Loucy (cell line): Measurements from ENCODE around the gene PPP1R27.

Experiments used
- H2AFZ ChIP-seq: fragments of 200-600 bp; sonication (generic); 2 replicates; pipeline ENCODE4 v1.6.0; 2016; ENCODE audit warnings: antibody characterized with exemption, mild to moderate bottlenecking, low read length, moderate library complexity
- H3F3A ChIP-seq: fragments of 200-600 bp; 2 replicates; pipeline ENCODE4 v1.6.0; 2016; ENCODE audit warnings: antibody characterized with exemption, low read depth, mild to moderate bottlenecking
- H3K27me3 ChIP-seq: fragments of 200-600 bp; sonication (generic); 2 replicates; pipeline ENCODE4 v1.6.1; 2014; ENCODE audit warnings: low read length, mild to moderate bottlenecking; ENCODE audit not compliant: insufficient read depth, poor library complexity, severe bottlenecking
- H3K36me3 ChIP-seq: fragments of 200-600 bp; sonication (generic); 2 replicates; pipeline ENCODE4 v1.6.1; 2016; ENCODE audit warnings: low read length; ENCODE audit not compliant: insufficient read depth
- H3K4me1 ChIP-seq: fragments of 200-600 bp; sonication (generic); 2 replicates; pipeline ENCODE4 v1.5.1; 2014; ENCODE audit warnings: low read length, mild to moderate bottlenecking; ENCODE audit not compliant: insufficient read depth, poor library complexity, severe bottlenecking
- H3K4me2 ChIP-seq: fragments of 200-600 bp; sonication (generic); 2 replicates; pipeline ENCODE4 v1.6.0; 2014; ENCODE audit warnings: antibody characterized with exemption, low read length, low read depth, mild to moderate bottlenecking; ENCODE audit not compliant: poor library complexity, severe bottlenecking
- H3K4me3 ChIP-seq: fragments of 200-600 bp; sonication (generic); 2 replicates; pipeline ENCODE4 v1.5.1; 2014; ENCODE audit warnings: low read length, mild to moderate bottlenecking, mixed read lengths; ENCODE audit not compliant: poor library complexity, severe bottlenecking
- H3K79me2 ChIP-seq: fragments of 200-600 bp; sonication (generic); 2 replicates; pipeline ENCODE4 v1.6.1; 2014; ENCODE audit warnings: low read length; ENCODE audit not compliant: insufficient read depth
- H3K9ac ChIP-seq: fragments of 200-600 bp; sonication (generic); 2 replicates; pipeline ENCODE4 v1.6.0; 2014; ENCODE audit warnings: mild to moderate bottlenecking, low read depth, low read length, moderate library complexity; ENCODE audit not compliant: poor library complexity, severe bottlenecking
- H3K9me2 ChIP-seq: fragments of 200-600 bp; sonication (generic); replicated peaks from 2 replicates; pipeline ENCODE4 v1.6.1; 2016; ENCODE audit warnings: low read depth, low read length, mixed read lengths
- H3K9me3 ChIP-seq: fragments of 200-600 bp; sonication (generic); 2 replicates; pipeline ENCODE4 v1.6.1; 2014; ENCODE audit warnings: mild to moderate bottlenecking, antibody characterized with exemption, low read length, low read depth; ENCODE audit not compliant: insufficient read depth
- H4K20me1 ChIP-seq: fragments of 200-600 bp; sonication (generic); 2 replicates; pipeline ENCODE4 v1.6.0; 2014; ENCODE audit warnings: antibody characterized with exemption, low read length, mild to moderate bottlenecking; ENCODE audit not compliant: insufficient read depth, poor library complexity, severe bottlenecking
- EZH2phosphoT487 ChIP-seq: fragments of 200-600 bp; IDR thresholded peaks from 2 replicates; pipeline ENCODE4 v1.6.1; 2018; ENCODE audit warnings: antibody characterized with exemption, mild to moderate bottlenecking, moderate library complexity, borderline replicate concordance
- TF ChIP-seq, protein P1 (sequence below): fragments of 200-600 bp; sonication (generic); conservative IDR thresholded peaks from 2 replicates; pipeline ENCODE4 v1.5.1; 2014; ENCODE audit warnings: mild to moderate bottlenecking, antibody characterized with exemption, low read length

The PPP1R27 gene

DNA sequence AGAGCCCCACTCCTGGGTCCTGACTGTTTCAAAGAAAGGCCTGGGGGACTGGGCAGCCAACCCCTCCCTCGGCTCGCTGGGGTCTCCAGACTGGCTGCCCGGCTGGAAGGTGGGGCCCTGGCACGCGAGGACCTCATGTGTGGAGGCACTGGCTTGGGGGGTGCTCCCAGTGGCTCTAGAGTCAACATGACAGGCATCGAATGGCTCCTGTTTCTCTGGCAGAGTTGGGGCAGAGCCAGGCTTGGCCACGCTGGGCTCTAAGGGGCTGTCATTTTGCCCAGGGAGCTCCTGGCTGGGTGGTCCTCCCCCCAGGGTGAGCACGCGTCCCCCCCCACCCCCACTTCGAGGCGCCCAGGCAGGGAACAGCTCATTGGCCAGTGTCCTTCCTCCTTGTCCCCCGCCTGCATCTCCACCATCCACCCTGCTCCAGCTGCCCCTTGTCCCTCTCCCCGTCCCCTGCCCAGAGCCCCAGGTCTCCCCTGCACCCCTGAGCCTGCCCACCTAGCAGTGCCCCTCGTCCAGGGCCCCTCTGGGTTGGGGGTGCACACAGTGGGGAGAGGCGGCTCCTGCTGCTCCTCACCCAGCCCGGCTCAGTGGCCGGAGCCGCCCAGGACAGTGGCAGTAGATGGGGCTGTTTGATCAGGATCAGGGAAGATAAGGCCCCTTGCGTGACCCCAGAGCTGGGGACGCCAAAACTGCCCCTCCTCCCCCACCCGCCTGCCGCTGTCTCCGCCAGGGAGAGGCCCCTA, 28.2 kb downstream of the PPP1R27 start:
- Histone ChIP-seq H4K20me1 (no peaks in the 10 kb centered on the region), H3K4me3 (no peak overlapping the region), H3K4me1 (no peaks in the 10 kb centered on the region), H3K27me3 (no peaks in the 10 kb centered on the region), H3K79me2 (no peaks in the 10 kb centered on the region), H3K9me2 (no peaks in the 10 kb centered on the region), H3K36me3 (no peaks in the 10 kb centered on the region), H2AFZ (no peak overlapping the region), H3K9me3 (no peaks in the 10 kb centered on the region), H3K9ac (no peak overlapping the region), H3K4me2 (no peak overlapping the region), H3F3A (no peaks in the 10 kb centered on the region)
- TF ChIP-seq, protein P1, sequence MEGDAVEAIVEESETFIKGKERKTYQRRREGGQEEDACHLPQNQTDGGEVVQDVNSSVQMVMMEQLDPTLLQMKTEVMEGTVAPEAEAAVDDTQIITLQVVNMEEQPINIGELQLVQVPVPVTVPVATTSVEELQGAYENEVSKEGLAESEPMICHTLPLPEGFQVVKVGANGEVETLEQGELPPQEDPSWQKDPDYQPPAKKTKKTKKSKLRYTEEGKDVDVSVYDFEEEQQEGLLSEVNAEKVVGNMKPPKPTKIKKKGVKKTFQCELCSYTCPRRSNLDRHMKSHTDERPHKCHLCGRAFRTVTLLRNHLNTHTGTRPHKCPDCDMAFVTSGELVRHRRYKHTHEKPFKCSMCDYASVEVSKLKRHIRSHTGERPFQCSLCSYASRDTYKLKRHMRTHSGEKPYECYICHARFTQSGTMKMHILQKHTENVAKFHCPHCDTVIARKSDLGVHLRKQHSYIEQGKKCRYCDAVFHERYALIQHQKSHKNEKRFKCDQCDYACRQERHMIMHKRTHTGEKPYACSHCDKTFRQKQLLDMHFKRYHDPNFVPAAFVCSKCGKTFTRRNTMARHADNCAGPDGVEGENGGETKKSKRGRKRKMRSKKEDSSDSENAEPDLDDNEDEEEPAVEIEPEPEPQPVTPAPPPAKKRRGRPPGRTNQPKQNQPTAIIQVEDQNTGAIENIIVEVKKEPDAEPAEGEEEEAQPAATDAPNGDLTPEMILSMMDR = no peak
- no peak for TF ChIP-seq EZH2phosphoT487

DNA sequence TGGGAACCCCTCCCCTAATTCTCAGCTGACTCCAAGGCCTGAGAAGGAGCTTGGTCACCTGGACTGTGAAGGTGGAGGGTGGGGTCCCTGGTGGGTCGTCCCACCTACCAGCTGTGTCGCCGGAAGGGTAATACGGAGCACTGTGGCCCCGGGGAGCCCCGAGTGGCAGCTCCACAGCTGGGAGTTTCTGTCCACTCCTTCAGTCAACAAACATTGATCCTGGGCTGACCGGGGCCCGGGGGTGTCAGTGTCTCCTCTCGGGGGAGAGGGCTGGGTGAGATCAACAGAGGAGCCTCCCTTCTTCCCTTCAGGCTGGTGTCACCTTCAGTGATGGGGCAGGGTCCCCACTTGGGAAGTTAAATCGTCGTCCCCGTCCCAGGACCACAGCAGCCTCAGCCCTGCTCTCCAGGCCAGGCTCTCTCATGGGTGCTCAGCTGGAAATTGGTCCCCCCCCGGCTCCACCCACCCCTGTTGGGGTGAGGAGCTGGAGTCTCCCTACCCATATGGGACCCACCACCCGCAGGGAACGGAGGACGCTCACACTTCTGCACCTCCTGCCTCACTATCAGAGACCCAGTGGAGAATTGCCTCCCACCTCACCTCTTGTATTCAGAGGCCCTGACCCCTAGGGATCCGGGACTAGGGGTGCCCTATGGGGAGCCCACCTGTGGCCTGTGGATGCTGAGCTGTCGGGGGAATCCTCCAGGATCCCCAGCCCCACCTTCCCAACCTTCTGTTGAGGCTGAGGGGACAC, 29.0 kb downstream of the PPP1R27 start:
- no peak for TF ChIP-seq EZH2phosphoT487
- TF ChIP-seq, protein P1 = no peak
- Histone ChIP-seq H3K4me1 (no peaks in the 10 kb centered on the region), H3K4me2 (no peak overlapping the region), H3K79me2 (no peaks in the 10 kb centered on the region), H3K4me3 (no peak overlapping the region), H3F3A (no peaks in the 10 kb centered on the region), H3K9ac (no peak overlapping the region), H3K36me3 (no peaks in the 10 kb centered on the region), H3K27me3 (no peaks in the 10 kb centered on the region), H3K9me3 (no peaks in the 10 kb centered on the region), H3K9me2 (no peaks in the 10 kb centered on the region), H2AFZ (no peak overlapping the region), H4K20me1 (no peaks in the 10 kb centered on the region)

DNA sequence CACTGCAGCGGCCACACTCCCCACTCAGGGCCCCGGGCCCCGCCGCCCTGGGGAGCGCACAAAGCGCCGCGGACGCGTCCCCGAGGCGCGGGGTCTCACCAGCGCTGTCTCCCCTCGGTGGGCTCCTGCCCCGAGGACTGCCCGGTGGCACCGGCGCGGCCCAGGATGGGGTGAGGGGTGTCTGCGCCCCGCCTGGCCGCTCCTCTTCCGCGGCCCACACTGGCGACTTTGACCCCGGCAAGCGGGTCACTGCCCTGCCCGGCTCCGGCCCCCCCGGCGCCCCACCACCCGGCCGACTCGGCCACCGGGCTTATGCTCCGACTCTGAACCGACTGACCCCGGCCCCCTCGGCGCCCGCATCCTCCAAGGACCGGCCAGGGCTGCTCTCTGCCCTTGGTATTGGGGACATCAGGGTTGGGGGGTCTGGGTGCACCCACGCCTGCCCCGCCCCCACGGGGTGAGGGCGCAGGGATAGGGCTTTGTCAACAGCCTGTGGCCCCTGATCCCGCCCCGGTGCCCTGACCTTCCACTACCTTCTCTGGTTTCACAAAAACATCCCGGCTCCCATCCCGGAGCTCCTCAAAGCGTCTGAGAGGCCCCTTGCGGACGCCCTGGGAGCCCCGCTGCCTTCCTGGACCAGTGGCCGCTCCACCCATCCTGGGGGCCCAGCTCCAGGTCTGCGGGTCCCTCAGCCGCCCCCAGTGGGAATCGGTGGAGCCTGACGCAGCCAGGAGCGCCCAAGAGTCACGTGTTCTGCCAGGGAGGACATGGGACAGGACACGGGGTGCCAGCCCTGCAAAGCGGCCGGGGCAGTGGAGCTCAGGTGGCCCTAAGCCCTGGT, 30.1 kb downstream of the PPP1R27 start:
- H3K36me3 ChIP-seq = no peaks in the 10 kb centered on the region
- no peak overlapping the region for H3K9ac ChIP-seq
- H3K4me2 ChIP-seq = no peak overlapping the region
- H3K9me3 ChIP-seq = no peaks in the 10 kb centered on the region
- H3F3A ChIP-seq = no peaks in the 10 kb centered on the region
- H3K4me3 ChIP-seq = no peak overlapping the region
- H4K20me1 ChIP-seq = no peaks in the 10 kb centered on the region
- H3K27me3 ChIP-seq = no peaks in the 10 kb centered on the region
- no peaks in the 10 kb centered on the region for H3K79me2 ChIP-seq
- H2AFZ ChIP-seq = no peak overlapping the region
- no peaks in the 10 kb centered on the region for H3K9me2 ChIP-seq
- no peak for TF ChIP-seq EZH2phosphoT487
- TF ChIP-seq, protein P1 = no peak
- no peaks in the 10 kb centered on the region for H3K4me1 ChIP-seq
